HEK293 (cell line): Measurements from ENCODE around the gene TMEM91.

ENCODE experiments used
- CTCF ChIA-PET: fragments of 350-600 bp; formaldehyde crosslinking; extraction: SDS; loops from one replicate; lab custom pipeline; 2021; ENCODE audit warnings: antibody characterized with exemption; lab: Yijun Ruan, JAX
- POLR2A ChIA-PET: fragments of 300-600 bp; formaldehyde crosslinking; extraction: SDS; loops from one replicate; lab custom pipeline; 2020; ENCODE audit warnings: antibody characterized with exemption, inconsistent platforms; lab: Yijun Ruan, JAX
- H3K27ac ChIP-seq: fragments of 200-500 bp; sonication (Bioruptor generic); 2 replicates; pipeline ENCODE4 v1.5.1; 2014; ENCODE audit warnings: low read depth, low read length, control low read depth, inconsistent platforms; ENCODE audit errors: extremely low read depth
- H3K36me3 ChIP-seq, 2 experiments: fragments of 200-500 bp in 1 of 2; sonication (Bioruptor generic) in 1 of 2; 1 replicate in 1 of 2; 2 replicates in 1 of 2; pipeline ENCODE4 v1.5.1; 2014 to 2017; ENCODE audit warnings: inconsistent platforms in 2 of 2, low read length in 2 of 2; ENCODE audit not compliant: control insufficient read depth in 2 of 2, insufficient read depth in 1 of 2
- H3K4me1 ChIP-seq: fragments of 200-500 bp; sonication (Bioruptor generic); 2 replicates; pipeline ENCODE4 v1.5.1; 2014; ENCODE audit warnings: mild to moderate bottlenecking, low read length, inconsistent platforms; ENCODE audit not compliant: control insufficient read depth, insufficient read depth
- H3K4me3 ChIP-seq: 2 replicates; pipeline ENCODE4 v1.5.1; 2011; ENCODE audit warnings: low read depth, mild to moderate bottlenecking, control low read depth, low read length, moderate library complexity
- H3K9me3 ChIP-seq: fragments of 200-500 bp; sonication (Bioruptor generic); 2 replicates; pipeline ENCODE4 v1.5.1; 2014; ENCODE audit warnings: low read depth, low read length, inconsistent platforms; ENCODE audit not compliant: control insufficient read depth, insufficient read depth
- KLF1 ChIP-seq: fragments of 450-650 bp; formaldehyde crosslinking; IDR thresholded peaks from 2 replicates; pipeline ENCODE4 v1.5.1; 2016; ENCODE audit warnings: missing biosample characterization, missing genetic modification characterization
- OSR2 ChIP-seq: fragments of 450-650 bp; formaldehyde crosslinking; IDR thresholded peaks from 2 replicates; pipeline ENCODE4 v1.5.1; 2016; ENCODE audit warnings: missing biosample characterization, missing genetic modification characterization
- REPIN1 ChIP-seq: fragments of 450-650 bp; formaldehyde crosslinking; IDR thresholded peaks from 2 replicates; pipeline ENCODE4 v1.5.1; 2017; ENCODE audit warnings: missing biosample characterization, missing genetic modification characterization, low read depth
- YY2 ChIP-seq: fragments of 450-650 bp; formaldehyde crosslinking; IDR thresholded peaks from 2 replicates; pipeline ENCODE4 v1.5.1; 2016; ENCODE audit warnings: missing biosample characterization, missing genetic modification characterization
- ZBTB11 ChIP-seq: fragments of 450-650 bp; formaldehyde crosslinking; conservative IDR thresholded peaks from 2 replicates; pipeline ENCODE4 v1.5.1; 2016; ENCODE audit warnings: low read depth, missing biosample characterization, missing genetic modification characterization
- ZBTB49 ChIP-seq: fragments of 450-650 bp; formaldehyde crosslinking; IDR thresholded peaks from 2 replicates; pipeline ENCODE4 v1.5.1; 2016; ENCODE audit warnings: missing biosample characterization, missing genetic modification characterization, low read depth
- ZIC2 ChIP-seq: fragments of 450-650 bp; formaldehyde crosslinking; IDR thresholded peaks from 2 replicates; pipeline ENCODE4 v1.5.1; 2016; ENCODE audit warnings: missing biosample characterization, missing genetic modification characterization
- ZNF155 ChIP-seq: fragments of 450-650 bp; formaldehyde crosslinking; IDR thresholded peaks from 2 replicates; pipeline ENCODE4 v1.5.1; 2016; ENCODE audit warnings: missing biosample characterization, missing genetic modification characterization
- ZNF169 ChIP-seq: fragments of 450-650 bp; formaldehyde crosslinking; IDR thresholded peaks from 2 replicates; pipeline ENCODE4 v1.5.1; 2016; ENCODE audit warnings: missing biosample characterization, missing genetic modification characterization
- ZNF174 ChIP-seq: fragments of 450-650 bp; formaldehyde crosslinking; IDR thresholded peaks from 2 replicates; pipeline ENCODE4 v1.5.0; 2017; ENCODE audit warnings: missing biosample characterization, mild to moderate bottlenecking, missing genetic modification characterization
- ZNF175 ChIP-seq: fragments of 450-650 bp; formaldehyde crosslinking; IDR thresholded peaks from 2 replicates; pipeline ENCODE4 v1.5.1; 2016; ENCODE audit warnings: missing biosample characterization, missing genetic modification characterization
- ZNF2 ChIP-seq: fragments of 450-650 bp; formaldehyde crosslinking; IDR thresholded peaks from 2 replicates; pipeline ENCODE4 v1.5.1; 2016; ENCODE audit warnings: missing biosample characterization, missing genetic modification characterization
- ZNF202 ChIP-seq: fragments of 450-650 bp; formaldehyde crosslinking; IDR thresholded peaks from 2 replicates; pipeline ENCODE4 v1.5.1; 2016; ENCODE audit warnings: missing biosample characterization, missing genetic modification characterization, borderline replicate concordance
- ZNF211 ChIP-seq: fragments of 450-650 bp; formaldehyde crosslinking; IDR thresholded peaks from 2 replicates; pipeline ENCODE4 v1.5.1; 2016; ENCODE audit warnings: low read depth, missing biosample characterization, missing genetic modification characterization
- ZNF221 ChIP-seq: fragments of 450-650 bp; formaldehyde crosslinking; IDR thresholded peaks from 2 replicates; pipeline ENCODE4 v1.5.1; 2017; ENCODE audit warnings: missing biosample characterization, missing genetic modification characterization, borderline replicate concordance
- ZNF24 ChIP-seq: fragments of 450-650 bp; formaldehyde crosslinking; IDR thresholded peaks from 2 replicates; pipeline ENCODE4 v1.5.1; 2016; ENCODE audit warnings: missing biosample characterization, missing genetic modification characterization
- ZNF362 ChIP-seq: fragments of 450-650 bp; formaldehyde crosslinking; IDR thresholded peaks from 2 replicates; pipeline ENCODE4 v1.5.1; 2016; ENCODE audit warnings: missing biosample characterization, missing genetic modification characterization
- ZNF394 ChIP-seq: fragments of 450-650 bp; formaldehyde crosslinking; IDR thresholded peaks from 2 replicates; pipeline ENCODE4 v1.5.1; 2016; ENCODE audit warnings: missing biosample characterization, missing genetic modification characterization, mild to moderate bottlenecking, moderate library complexity, borderline replicate concordance
- ZNF404 ChIP-seq: fragments of 450-650 bp; formaldehyde crosslinking; IDR thresholded peaks from 2 replicates; pipeline ENCODE4 v1.5.1; 2017; ENCODE audit warnings: missing biosample characterization, missing genetic modification characterization
- ZNF501 ChIP-seq: fragments of 450-650 bp; formaldehyde crosslinking; IDR thresholded peaks from 2 replicates; pipeline ENCODE4 v1.5.1; 2016; ENCODE audit warnings: missing biosample characterization, missing genetic modification characterization
- ZNF610 ChIP-seq: fragments of 450-650 bp; formaldehyde crosslinking; IDR thresholded peaks from 2 replicates; pipeline ENCODE4 v1.5.1; 2016; ENCODE audit warnings: missing biosample characterization, missing genetic modification characterization, borderline replicate concordance
- ZNF639 ChIP-seq: fragments of 450-650 bp; formaldehyde crosslinking; IDR thresholded peaks from 2 replicates; pipeline ENCODE4 v1.5.1; 2016; ENCODE audit warnings: missing biosample characterization, missing genetic modification characterization
- ZNF654 ChIP-seq: fragments of 450-650 bp; formaldehyde crosslinking; IDR thresholded peaks from 2 replicates; pipeline ENCODE4 v1.5.1; 2016; ENCODE audit warnings: low read depth, missing biosample characterization, missing genetic modification characterization
- ZNF785 ChIP-seq: fragments of 450-650 bp; formaldehyde crosslinking; IDR thresholded peaks from 2 replicates; pipeline ENCODE4 v1.5.1; 2016; ENCODE audit warnings: missing biosample characterization, missing genetic modification characterization
- ZXDB ChIP-seq: fragments of 450-650 bp; formaldehyde crosslinking; IDR thresholded peaks from 2 replicates; pipeline ENCODE4 v1.5.1; 2016; ENCODE audit warnings: missing biosample characterization, missing genetic modification characterization

The TMEM91 gene

GRCh38 chr19:41330946-41331678 lies 45.2 kb upstream of the TMEM91 start:
- Histone ChIP-seq H3K9me3 (no peaks in the 10 kb centered on the region), H3K27ac (no peak overlapping the region), H3K36me3 (peaks cover 22 to 47% of the 10 kb centered on the region in 2 experiments; a peak in 2 of 3 replicates), H3K4me1 (no peaks in the 10 kb centered on the region), H3K4me3 (no peak overlapping the region)
- POLR2A ChIA-PET, result no interaction called here
- TF ChIP-seq ZNF362 (peak; percentile 64; the same call in 1 of the 2 replicates), KLF1 (tag by site-specific recombination) (0 out of 2 replicates have a peak, but pooled peaks have one; percentile 27), ZNF211 (tag by site-specific recombination) (no peak), ZBTB49 (no peak), ZNF404 (tag by site-specific recombination) (no peak), ZNF221 (tag by site-specific recombination) (no peak), ZNF155 (tag by site-specific recombination) (no peak), ZXDB (tag by site-specific recombination) (no peak), OSR2 (tag by site-specific recombination) (no peak), ZNF785 (tag by site-specific recombination) (no peak), YY2 (no peak)
- CTCF ChIA-PET, result no interaction called here

GRCh38 chr19:41332000-41332399 lies 44.3 kb upstream of the TMEM91 start:
- no peak for TF ChIP-seq ZNF211 (tag by site-specific recombination)
- TF ChIP-seq ZNF2, result no peak
- TF ChIP-seq ZIC2 (tag by site-specific recombination), result no peak
- TF ChIP-seq ZBTB11, result no peak
- no peak for TF ChIP-seq ZNF24 (tag by site-specific recombination)
- TF ChIP-seq ZNF610 (tag by site-specific recombination), result no peak
- TF ChIP-seq ZNF394, result no peak
- TF ChIP-seq ZNF175 (tag by site-specific recombination), result no peak
- no peak for TF ChIP-seq ZNF654 (tag by site-specific recombination)
- no peak for TF ChIP-seq ZNF174 (tag by site-specific recombination)
- no peak for TF ChIP-seq ZNF169
- no peak for TF ChIP-seq REPIN1 (tag by site-specific recombination)
- no peak for TF ChIP-seq ZNF202 (tag by site-specific recombination)
- TF ChIP-seq ZNF501 (tag by site-specific recombination), result no peak
- no peak for TF ChIP-seq ZNF639 (tag by site-specific recombination)
- ChIA-PET POLR2A (interaction anchor here (1.3 kb wide), 1 partner anchor 15 kb away, joined by 3 read pairs; no protein-coding TSS in a partner anchor), CTCF (interaction anchor here (0.9 to 1.6 kb wide), 3 partner anchors 10 to 23 kb away, joined by 3 read pairs; partner anchors contain the start of gene TGFB1)
- H3K36me3 ChIP-seq, result peaks cover 29 to 47% of the 10 kb centered on the region in 2 experiments
- H3K9me3 ChIP-seq, result no peaks in the 10 kb centered on the region
- no peak overlapping the region for H3K4me3 ChIP-seq
- no peak overlapping the region for H3K27ac ChIP-seq
- H3K4me1 ChIP-seq, result no peaks in the 10 kb centered on the region
